NK-92 (cell line): ENCODE measurements around the gene ANKRD28.

ENCODE experiments used
- DNase-seq: peaks from one replicate; lab custom pipeline; 2025; ENCODE audit not compliant: unreplicated experiment; lab: John Stamatoyannopoulos, UW

Gene ANKRD28

GRCh38 chr3:15673536-15673935, 124.2 kb downstream of the ANKRD28 start:
- DNase-seq: no peak

- DNase-seq: no peak
Observed at GRCh38 chr3:15667484-15667883, 130.3 kb downstream of the ANKRD28 start.

GRCh38 chr3:15666277-15666676, 131.5 kb downstream of the ANKRD28 start:
- DNase-seq: no peak

GRCh38 chr3:15665510-15666150, 132.1 kb downstream of the ANKRD28 start:
- DNase-seq: no peak

- no peak for DNase-seq
Observed at GRCh38 chr3:15664144-15664543, 133.6 kb downstream of the ANKRD28 start.

GRCh38 chr3:15660055-15660935, 137.5 kb downstream of the ANKRD28 start:
- DNase-seq: no peak

- DNase-seq: no peak
Observed at GRCh38 chr3:15659254-15659975, 138.4 kb downstream of the ANKRD28 start.

- DNase-seq: no peak
Observed at GRCh38 chr3:15657016-15657415, 140.8 kb downstream of the ANKRD28 start.

GRCh38 chr3:15656342-15656741, 141.4 kb downstream of the ANKRD28 start:
- DNase-seq: no peak

- no peak for DNase-seq
Observed at GRCh38 chr3:15654891-15655290, 142.9 kb downstream of the ANKRD28 start.

GRCh38 chr3:15654127-15654526, 143.7 kb downstream of the ANKRD28 start:
- no peak for DNase-seq

GRCh38 chr3:15653321-15653720, 144.5 kb downstream of the ANKRD28 start:
- DNase-seq: no peak

- DNase-seq: no peak
Observed at GRCh38 chr3:15651396-15651795, 146.4 kb downstream of the ANKRD28 start.

GRCh38 chr3:15649858-15650257, 147.9 kb downstream of the ANKRD28 start:
- no peak for DNase-seq

- no peak for DNase-seq
Observed at GRCh38 chr3:15649341-15649740, 148.4 kb downstream of the ANKRD28 start.

- no peak for DNase-seq
Observed at GRCh38 chr3:15647611-15648167, 150.1 kb downstream of the ANKRD28 start.

- no peak for DNase-seq
Observed at GRCh38 chr3:15646851-15647511, 150.8 kb downstream of the ANKRD28 start.

- no peak for DNase-seq
Observed at GRCh38 chr3:15645740-15646501, 151.9 kb downstream of the ANKRD28 start.

- no peak for DNase-seq
Observed at GRCh38 chr3:15645246-15645645, 152.5 kb downstream of the ANKRD28 start.

- no peak for DNase-seq
Observed at GRCh38 chr3:15638891-15639262, 158.9 kb downstream of the ANKRD28 start.
